Liver (tissue), 9 donors: ENCODE results near the gene ETV6. TPM values are rescaled to one million over a fixed set of nuclear protein-coding genes. Genes with fewer than 3 reads are reported as not detected.
"Not testable (repeated sequence)": the region's sequence is repeated elsewhere in the genome, so short reads cannot be mapped to it uniquely, and the experiment has no call there.

ENCODE experiments used
- DNase-seq: peaks from one replicate; pipeline ENCODE4 v3.0.0-alpha.2; 2017; ENCODE audit warnings: low spot score
- H3K27ac ChIP-seq, 2 donors: one replicate each; pipeline ENCODE4 v1.7.0; 2013; ENCODE audit warnings: inconsistent platforms in 2 of 2, low read length in 2 of 2, control low read depth in 1 of 2, low read depth in 1 of 2, mild to moderate bottlenecking in 1 of 2
- H3K27me3 ChIP-seq, 4 donors: one replicate each; pipeline versions ENCODE4 v1.6.1 to v1.7.0; 2013; ENCODE audit warnings: low read length in 3 of 4, inconsistent platforms in 1 of 4, mild to moderate bottlenecking in 1 of 4, moderate library complexity in 1 of 4; ENCODE audit not compliant: control insufficient read depth in 4 of 4, insufficient read depth in 4 of 4
- H3K36me3 ChIP-seq, 4 donors: one replicate each; pipeline versions ENCODE4 v1.6.1 to v1.7.0; 2013; ENCODE audit warnings: low read length in 3 of 4, mild to moderate bottlenecking in 3 of 4, low read depth in 1 of 4, moderate library complexity in 1 of 4; ENCODE audit not compliant: control insufficient read depth in 4 of 4, insufficient read depth in 3 of 4
- H3K4me1 ChIP-seq, 4 donors: one replicate each; pipeline versions ENCODE4 v1.6.1 to v1.7.0; 2013; ENCODE audit warnings: low read length in 3 of 4, mild to moderate bottlenecking in 3 of 4, moderate library complexity in 1 of 4; ENCODE audit not compliant: control insufficient read depth in 4 of 4, insufficient read depth in 4 of 4
- H3K4me3 ChIP-seq, 3 donors: one replicate each; pipeline versions ENCODE4 v1.6.1 to v1.7.0; 2013; ENCODE audit warnings: low read length in 3 of 3, control low read depth in 1 of 3, low read depth in 1 of 3, mild to moderate bottlenecking in 1 of 3
- H3K9ac ChIP-seq, 2 donors: one replicate each; pipeline ENCODE4 v1.7.0; 2013; ENCODE audit warnings: low read length in 2 of 2, mild to moderate bottlenecking in 2 of 2, moderate library complexity in 2 of 2, control low read depth in 1 of 2, low read depth in 1 of 2
- H3K9me3 ChIP-seq, 4 donors: one replicate each; pipeline versions ENCODE4 v1.6.1 to v1.7.0; 2013; ENCODE audit warnings: low read length in 3 of 4; ENCODE audit not compliant: control insufficient read depth in 4 of 4
- EGR1 ChIP-seq, 2 donors: IDR thresholded peaks; 2 replicates each; pipeline ENCODE4 v1.6.1; 2016 to 2018; ENCODE audit warnings: antibody characterized with exemption in 2 of 2, low read depth in 2 of 2
- FOXA1 ChIP-seq: IDR thresholded peaks from 2 replicates; pipeline ENCODE4 v1.6.1; 2016; ENCODE audit warnings: antibody characterized with exemption
- FOXA2 ChIP-seq: IDR thresholded peaks from 2 replicates; pipeline ENCODE4 v1.6.1; 2016; ENCODE audit warnings: antibody characterized with exemption
- GABPA ChIP-seq, 2 donors: IDR thresholded peaks in 1 of 2; conservative IDR thresholded peaks in 1 of 2; 2 replicates each; pipeline ENCODE4 v1.6.1; 2016; ENCODE audit warnings: antibody characterized with exemption in 2 of 2, mild to moderate bottlenecking in 1 of 2, moderate library complexity in 1 of 2
- HNF4A ChIP-seq, 2 donors: conservative IDR thresholded peaks; 2 replicates each; pipeline ENCODE4 v1.6.1; 2016; ENCODE audit warnings: antibody characterized with exemption in 2 of 2, mild to moderate bottlenecking in 2 of 2
- NR2F2 ChIP-seq: IDR thresholded peaks from 2 replicates; pipeline ENCODE4 v1.6.1; 2016; ENCODE audit warnings: antibody characterized with exemption
- RAD21 ChIP-seq, 2 donors: IDR thresholded peaks; 2 replicates each; pipeline ENCODE4 v1.6.1; 2016; ENCODE audit warnings: antibody characterized with exemption in 2 of 2, mild to moderate bottlenecking in 2 of 2
- REST ChIP-seq: IDR thresholded peaks from 2 replicates; pipeline ENCODE4 v1.6.1; 2016; ENCODE audit warnings: antibody characterized with exemption, mild to moderate bottlenecking
- RXRA ChIP-seq, 2 donors: IDR thresholded peaks; 2 replicates each; pipeline ENCODE4 v1.6.1; 2017 to 2018; ENCODE audit warnings: antibody characterized with exemption in 2 of 2, mild to moderate bottlenecking in 1 of 2
- TAF1 ChIP-seq: conservative IDR thresholded peaks from 2 replicates; pipeline ENCODE4 v1.6.1; 2016; ENCODE audit warnings: antibody characterized with exemption, mild to moderate bottlenecking
- YY1 ChIP-seq: IDR thresholded peaks from 2 replicates; pipeline ENCODE4 v1.6.1; 2016; ENCODE audit warnings: antibody characterized with exemption, mild to moderate bottlenecking
- WGBS: extraction: QIAGEN DNeasy Blood & Tissue Kit; methylation state at CpG from one replicate; pipeline ENCODE4 v1.1.7; 2013; 5-methylcytosine and 5-hydroxymethylcytosine counted together
- polyA plus RNA-seq, 2 donors: library from polyadenylated mRNA; stranded (reverse) in 1 of 2; unstranded in 1 of 2; fragments of 200-250 nt in 1 of 2; fragments of >200 nt in 1 of 2; fragmentation: Nextera tagmentation in 1 of 2; extraction: Ambion mirVana in 1 of 2; gene quantifications; one replicate each; pipeline versions ENCODE4 v1.2.1 to v1.2.3, GENCODE V29; 2013 to 2015
- total RNA-seq, 2 donors: library from RNA; depleted of rRNA; stranded (reverse); fragments of >200 nt; gene quantifications; one replicate each; pipeline ENCODE4 v1.2.3, GENCODE V29; 2014
- TF ChIP-seq, protein P1 (sequence below): IDR thresholded peaks from 2 replicates; pipeline ENCODE4 v1.6.1; 2016; ENCODE audit warnings: antibody characterized with exemption
- TF ChIP-seq, protein P2 (sequence below): IDR thresholded peaks from 2 replicates; pipeline ENCODE4 v1.6.1; 2016; ENCODE audit warnings: antibody characterized with exemption
- donor health status: healthy.
- donor health status: healthy.
- donor health status: healthy.
- donor health status: healthy.
- donor health status: healthy.

ETV6 gene
- total and polyA plus RNA-seq, 4 donors: 2.0 to 6.2 (median 3.5) TPM

- DNase-seq: no peak
- Histone ChIP-seq H3K27me3 (peaks cover 0 to 3% (median 0%) of the 10 kb centered on the region in 4 donors), H3K4me3 (no peak overlapping the region), H3K9ac (no peak overlapping the region), H3K9me3 (peaks cover 0 to 2% (median 0%) of the 10 kb centered on the region in 4 donors), H3K4me1 (no peaks in the 10 kb centered on the region), H3K27ac (no peak overlapping the region), H3K36me3 (no peaks in the 10 kb centered on the region)
- TF ChIP-seq, protein P1, sequence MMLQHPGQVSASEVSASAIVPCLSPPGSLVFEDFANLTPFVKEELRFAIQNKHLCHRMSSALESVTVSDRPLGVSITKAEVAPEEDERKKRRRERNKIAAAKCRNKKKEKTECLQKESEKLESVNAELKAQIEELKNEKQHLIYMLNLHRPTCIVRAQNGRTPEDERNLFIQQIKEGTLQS: no peak
- TF ChIP-seq REST (no peak), RAD21 (IDR thresholded peaks at IDR 0.05) (no peak), GABPA (IDR thresholded peaks at IDR 0.05 in 1 of 2, conservative IDR thresholded peaks at IDR 0.05 in 1 of 2) (no peak), HNF4A (conservative IDR thresholded peaks at IDR 0.05) (no peak), RXRA (IDR thresholded peaks at IDR 0.05) (no peak), FOXA1 (no peak), EGR1 (IDR thresholded peaks at IDR 0.05; ENCODE audit: low read depth in 2 of 2) (no peak)
- TF ChIP-seq, protein P2, sequence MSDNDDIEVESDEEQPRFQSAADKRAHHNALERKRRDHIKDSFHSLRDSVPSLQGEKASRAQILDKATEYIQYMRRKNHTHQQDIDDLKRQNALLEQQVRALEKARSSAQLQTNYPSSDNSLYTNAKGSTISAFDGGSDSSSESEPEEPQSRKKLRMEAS: no peak
These were observed 258.2 kb downstream of the ETV6 start for GRCh38 chr12:11907625-11908024.

DNA sequence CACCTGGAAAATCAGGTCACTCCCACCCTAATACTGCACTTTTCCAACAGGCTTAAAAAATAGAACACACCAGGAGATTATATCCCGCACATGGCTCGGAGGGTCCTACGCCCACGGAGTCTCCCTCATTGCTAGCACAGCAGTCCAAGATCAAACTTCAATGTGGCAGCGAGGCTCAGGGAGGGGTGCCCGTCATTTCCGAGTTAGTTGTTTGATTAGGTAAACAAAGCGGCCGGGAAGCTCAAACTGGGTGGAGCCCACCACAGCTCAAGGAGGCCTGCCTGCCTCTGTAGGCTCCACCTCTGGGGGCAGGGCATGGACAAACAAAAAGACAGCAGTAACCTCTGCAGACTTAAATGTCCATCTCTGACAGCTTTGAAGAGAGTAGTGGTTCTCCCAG lies 259.9 kb downstream of the ETV6 start:
- not testable (repeated sequence) for H3K27me3 ChIP-seq, H3K9ac ChIP-seq, DNase-seq, H3K36me3 ChIP-seq, H3K27ac ChIP-seq, H3K4me3 ChIP-seq, H3K4me1 ChIP-seq, H3K9me3 ChIP-seq
- 66% methylated on average over 9 of the region's 9 CpGs for WGBS

DNA sequence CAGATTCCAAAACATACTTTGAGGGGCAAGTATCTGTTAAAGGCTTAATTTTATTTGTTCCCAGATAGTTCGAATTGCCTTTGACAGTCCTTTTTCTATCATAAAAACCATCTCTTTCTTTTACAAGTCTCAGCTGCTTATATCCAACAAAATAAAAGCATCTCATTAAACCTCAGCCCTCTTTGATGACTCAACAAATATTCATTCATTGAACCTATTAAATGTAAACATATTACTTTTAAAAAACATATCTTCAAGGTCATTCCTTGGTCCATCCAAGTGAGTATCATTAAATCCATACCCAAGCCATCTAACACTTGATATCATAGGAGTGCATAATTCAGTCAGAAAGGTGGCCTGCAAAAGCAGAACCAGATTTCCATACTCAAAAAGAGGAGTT lies 266.6 kb downstream of the ETV6 start:
- no peaks in the 10 kb centered on the region for H3K4me1 ChIP-seq
- no peak overlapping the region for H3K9ac ChIP-seq
- H3K27me3 ChIP-seq: no peaks in the 10 kb centered on the region
- no peaks in the 10 kb centered on the region for H3K9me3 ChIP-seq
- no peak overlapping the region for H3K27ac ChIP-seq
- TF ChIP-seq FOXA2 (no peak), GABPA (IDR thresholded peaks at IDR 0.05 in 1 of 2, conservative IDR thresholded peaks at IDR 0.05 in 1 of 2) (no peak), YY1 (no peak), TAF1 (no peak), RXRA (IDR thresholded peaks at IDR 0.05) (no peak), EGR1 (IDR thresholded peaks at IDR 0.05; ENCODE audit: low read depth in 2 of 2) (no peak), NR2F2 (no peak)
- WGBS: 85% methylated on average over 1 of the region's 1 CpG
- no peaks in the 10 kb centered on the region for H3K36me3 ChIP-seq
- DNase-seq: no peak
- no peak overlapping the region for H3K4me3 ChIP-seq
